ENCODE data around the gene SCYGR4.

DNA sequence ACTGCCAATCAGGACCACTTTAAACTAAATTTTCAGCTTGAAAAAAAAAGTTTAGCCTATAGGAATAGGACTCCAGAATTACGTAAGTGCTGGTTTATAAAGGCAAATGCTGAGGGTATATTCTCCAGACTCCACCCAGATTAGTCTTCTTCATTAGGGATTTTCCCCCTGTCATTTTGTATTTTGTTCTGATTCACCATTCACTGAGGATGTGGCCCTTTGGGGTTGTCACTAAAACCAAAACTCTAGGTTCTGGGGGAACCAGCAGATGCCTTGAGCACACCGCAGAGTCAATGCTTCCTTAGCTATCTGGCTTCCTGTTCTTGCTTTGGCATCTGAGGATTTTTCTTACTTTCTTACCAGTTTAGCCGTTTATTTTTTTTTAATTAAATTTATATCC lies 10.5 kb downstream of the SCYGR4 start:
- TF ChIP-seq POLR2A (IDR thresholded peaks at IDR 0.05; ENCODE audit: low read depth, low read length) = no peak
- TF ChIP-seq ATF7 (IDR thresholded peaks at IDR 0.05; ENCODE audit: low read depth) = no peak
- TF ChIP-seq EP300 (IDR thresholded peaks at IDR 0.05; ENCODE audit: borderline replicate concordance in 1 of 2, control insufficient read depth in 1 of 2, low read depth in 2 of 2, low read length in 2 of 2) = no peak
- TF ChIP-seq RAD51 (IDR thresholded peaks at IDR 0.05) = no peak
- TF ChIP-seq POLR2AphosphoS5 (IDR thresholded peaks at IDR 0.05; ENCODE audit: low read length) = no peak
- 0 out of 2 replicates have a peak, but pooled peaks have one; percentile 27 for TF ChIP-seq YY1 (IDR thresholded peaks at IDR 0.05; ENCODE audit: low read depth, low read length)
- no peak for TF ChIP-seq JUND (IDR thresholded peaks at IDR 0.05; ENCODE audit: low read depth, low read length)
- TF ChIP-seq MXI1 (IDR thresholded peaks at IDR 0.05; ENCODE audit: low read depth, low read length) = no peak
- no peak for TF ChIP-seq IKZF1 (conservative IDR thresholded peaks at IDR 0.05)
- TF ChIP-seq, protein P1, sequence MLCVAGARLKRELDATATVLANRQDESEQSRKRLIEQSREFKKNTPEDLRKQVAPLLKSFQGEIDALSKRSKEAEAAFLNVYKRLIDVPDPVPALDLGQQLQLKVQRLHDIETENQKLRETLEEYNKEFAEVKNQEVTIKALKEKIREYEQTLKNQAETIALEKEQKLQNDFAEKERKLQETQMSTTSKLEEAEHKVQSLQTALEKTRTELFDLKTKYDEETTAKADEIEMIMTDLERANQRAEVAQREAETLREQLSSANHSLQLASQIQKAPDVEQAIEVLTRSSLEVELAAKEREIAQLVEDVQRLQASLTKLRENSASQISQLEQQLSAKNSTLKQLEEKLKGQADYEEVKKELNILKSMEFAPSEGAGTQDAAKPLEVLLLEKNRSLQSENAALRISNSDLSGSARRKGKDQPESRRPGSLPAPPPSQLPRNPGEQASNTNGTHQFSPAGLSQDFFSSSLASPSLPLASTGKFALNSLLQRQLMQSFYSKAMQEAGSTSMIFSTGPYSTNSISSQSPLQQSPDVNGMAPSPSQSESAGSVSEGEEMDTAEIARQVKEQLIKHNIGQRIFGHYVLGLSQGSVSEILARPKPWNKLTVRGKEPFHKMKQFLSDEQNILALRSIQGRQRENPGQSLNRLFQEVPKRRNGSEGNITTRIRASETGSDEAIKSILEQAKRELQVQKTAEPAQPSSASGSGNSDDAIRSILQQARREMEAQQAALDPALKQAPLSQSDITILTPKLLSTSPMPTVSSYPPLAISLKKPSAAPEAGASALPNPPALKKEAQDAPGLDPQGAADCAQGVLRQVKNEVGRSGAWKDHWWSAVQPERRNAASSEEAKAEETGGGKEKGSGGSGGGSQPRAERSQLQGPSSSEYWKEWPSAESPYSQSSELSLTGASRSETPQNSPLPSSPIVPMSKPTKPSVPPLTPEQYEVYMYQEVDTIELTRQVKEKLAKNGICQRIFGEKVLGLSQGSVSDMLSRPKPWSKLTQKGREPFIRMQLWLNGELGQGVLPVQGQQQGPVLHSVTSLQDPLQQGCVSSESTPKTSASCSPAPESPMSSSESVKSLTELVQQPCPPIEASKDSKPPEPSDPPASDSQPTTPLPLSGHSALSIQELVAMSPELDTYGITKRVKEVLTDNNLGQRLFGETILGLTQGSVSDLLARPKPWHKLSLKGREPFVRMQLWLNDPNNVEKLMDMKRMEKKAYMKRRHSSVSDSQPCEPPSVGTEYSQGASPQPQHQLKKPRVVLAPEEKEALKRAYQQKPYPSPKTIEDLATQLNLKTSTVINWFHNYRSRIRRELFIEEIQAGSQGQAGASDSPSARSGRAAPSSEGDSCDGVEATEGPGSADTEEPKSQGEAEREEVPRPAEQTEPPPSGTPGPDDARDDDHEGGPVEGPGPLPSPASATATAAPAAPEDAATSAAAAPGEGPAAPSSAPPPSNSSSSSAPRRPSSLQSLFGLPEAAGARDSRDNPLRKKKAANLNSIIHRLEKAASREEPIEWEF (IDR thresholded peaks at IDR 0.05; ENCODE audit: insufficient replicate concordance, low read depth, low read length) = no peak

Data from GM12878 (cell line).